Measurements from ENCODE around the gene CDSN.

- TF ChIP-seq TAF1 (IDR thresholded peaks at IDR 0.05; ENCODE audit: borderline replicate concordance, insufficient read depth, low read length) (no peak), REST (IDR thresholded peaks at IDR 0.05; ENCODE audit: insufficient read depth in 1 of 2, low read depth in 2 of 2, low read length in 2 of 2) (no peak), SIN3A (IDR thresholded peaks at IDR 0.05; ENCODE audit: borderline replicate concordance, insufficient read depth, low read length) (no peak), POLR2AphosphoS5 (IDR thresholded peaks at IDR 0.05; ENCODE audit: low read depth, low read length) (no peak)
Observed at GRCh38 chr6:31115941-31116560, 4.2 kb downstream of the CDSN start.

Data from PFSK-1 (cell line).